Stimulated activated CD8-positive, alpha-beta memory T cell treated with anti-CD3 and anti-CD28 coated beads, Interleukin-15, amount 100 ng/mL, for 24 hours (primary cell): ENCODE results near the gene RNF212.
"Not testable (repeated sequence)": the region's sequence is repeated elsewhere in the genome, so short reads cannot be mapped to it uniquely, and the experiment has no call there.

Experiments
- DNase-seq: peaks from one replicate; pipeline ENCODE4 v3.0.0-alpha.2; 2020; ENCODE audit warnings: low read depth

RNF212 gene, protein sequence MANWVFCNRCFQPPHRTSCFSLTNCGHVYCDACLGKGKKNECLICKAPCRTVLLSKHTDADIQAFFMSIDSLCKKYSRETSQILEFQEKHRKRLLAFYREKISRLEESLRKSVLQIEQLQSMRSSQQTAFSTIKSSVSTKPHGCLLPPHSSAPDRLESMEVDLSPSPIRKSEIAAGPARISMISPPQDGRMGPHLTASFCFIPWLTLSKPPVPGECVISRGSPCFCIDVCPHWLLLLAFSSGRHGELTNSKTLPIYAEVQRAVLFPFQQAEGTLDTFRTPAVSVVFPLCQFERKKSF

DNA sequence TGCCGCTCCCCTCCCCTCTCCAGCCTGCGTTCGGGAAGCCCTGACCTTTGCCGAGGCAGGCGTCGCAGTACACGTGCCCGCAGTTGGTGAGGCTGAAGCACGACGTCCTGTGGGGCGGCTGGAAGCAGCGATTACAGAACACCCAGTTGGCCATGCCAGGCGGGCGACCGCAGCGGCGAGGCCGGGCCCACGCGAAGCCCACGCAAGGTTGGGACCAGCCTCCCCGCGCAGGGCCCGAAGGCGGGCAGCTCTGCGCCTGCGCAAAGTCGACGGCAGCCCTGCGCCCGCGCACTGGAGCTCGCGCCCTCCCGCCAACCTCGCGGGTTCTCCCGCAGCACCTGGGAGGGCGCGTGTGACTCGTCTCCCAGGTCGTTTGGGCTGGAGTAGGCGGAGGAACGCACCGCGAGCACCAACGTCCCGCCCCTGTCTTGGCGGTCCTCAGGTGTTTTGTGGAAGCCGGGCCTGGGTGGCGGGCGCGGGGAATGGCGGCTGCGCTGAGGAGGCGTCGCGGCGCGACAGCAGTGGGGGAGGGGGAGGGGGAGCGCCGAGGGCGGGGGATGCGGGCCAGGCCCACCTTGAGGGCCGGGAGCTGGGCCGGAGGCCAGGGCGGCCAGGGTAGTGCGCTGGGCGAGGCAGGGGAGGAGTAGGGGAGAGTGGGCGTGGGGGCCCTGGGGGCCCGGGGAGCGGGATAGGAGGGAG is at the start of gene RNF212:
TSS of gene RNF212 (minus strand) at position 254 of the 699 bp plus-strand sequence. CDS start at position 154, 100 bp downstream.
- peak; percentile 10 for DNase-seq

DNA sequence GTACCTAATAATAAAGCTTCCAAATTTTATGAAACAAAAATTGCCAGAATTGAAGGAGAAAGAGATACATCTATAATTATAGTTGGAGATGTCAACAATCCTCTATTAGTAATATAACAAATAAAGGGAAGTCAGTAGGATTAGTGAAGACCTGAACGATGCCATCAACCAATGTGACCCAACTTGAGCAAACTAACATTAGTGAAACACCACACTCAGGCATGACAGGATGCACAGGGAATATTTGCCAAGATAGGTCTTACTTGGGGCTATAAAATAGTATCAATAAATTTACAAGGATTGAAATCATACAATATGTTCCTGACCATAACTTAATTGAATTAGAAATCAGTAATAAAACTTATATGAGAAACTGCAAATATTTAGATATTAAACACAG is 47.0 kb upstream of the RNF212 start:
- DNase-seq = no peak

DNA sequence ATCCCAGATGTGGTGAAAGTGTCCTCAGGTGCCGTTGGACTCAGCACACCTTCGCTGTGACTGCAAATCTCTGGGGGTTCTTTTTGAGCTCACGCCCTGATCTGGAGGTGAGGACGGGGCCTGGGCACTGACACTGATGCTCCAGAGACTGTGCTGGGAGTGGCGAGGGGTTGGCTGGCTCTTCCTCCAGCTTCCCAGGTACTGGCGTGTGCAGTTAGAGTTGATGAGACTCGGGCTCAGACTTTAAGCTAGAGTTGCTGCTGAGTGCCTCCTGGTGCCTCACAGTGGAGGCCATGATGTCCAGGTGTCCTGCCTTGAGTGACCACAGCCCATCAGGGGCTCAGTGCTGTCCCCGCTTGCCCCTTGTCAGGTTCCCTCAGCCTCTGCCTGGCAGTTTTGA is 42.7 kb upstream of the RNF212 start:
- no peak for DNase-seq

DNA sequence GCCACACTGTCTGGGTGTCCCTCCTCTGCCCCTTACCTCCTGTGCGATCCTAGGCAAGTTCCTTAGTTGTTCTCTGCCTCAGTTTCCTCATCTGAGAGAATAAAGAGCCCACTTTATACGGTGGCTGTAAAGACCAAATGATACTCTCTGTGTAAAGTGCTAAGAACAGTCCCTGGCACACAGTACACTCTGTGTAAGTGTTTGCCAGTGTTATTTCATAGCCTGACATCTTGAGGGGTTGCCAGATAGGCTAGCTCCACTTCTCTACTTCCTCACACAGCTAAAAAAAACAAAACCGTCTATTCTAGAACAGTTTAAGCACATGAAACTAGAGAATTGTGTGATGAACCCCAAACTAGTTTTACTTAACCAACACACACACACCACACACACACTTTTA is 42.0 kb upstream of the RNF212 start:
- DNase-seq = no peak

DNA sequence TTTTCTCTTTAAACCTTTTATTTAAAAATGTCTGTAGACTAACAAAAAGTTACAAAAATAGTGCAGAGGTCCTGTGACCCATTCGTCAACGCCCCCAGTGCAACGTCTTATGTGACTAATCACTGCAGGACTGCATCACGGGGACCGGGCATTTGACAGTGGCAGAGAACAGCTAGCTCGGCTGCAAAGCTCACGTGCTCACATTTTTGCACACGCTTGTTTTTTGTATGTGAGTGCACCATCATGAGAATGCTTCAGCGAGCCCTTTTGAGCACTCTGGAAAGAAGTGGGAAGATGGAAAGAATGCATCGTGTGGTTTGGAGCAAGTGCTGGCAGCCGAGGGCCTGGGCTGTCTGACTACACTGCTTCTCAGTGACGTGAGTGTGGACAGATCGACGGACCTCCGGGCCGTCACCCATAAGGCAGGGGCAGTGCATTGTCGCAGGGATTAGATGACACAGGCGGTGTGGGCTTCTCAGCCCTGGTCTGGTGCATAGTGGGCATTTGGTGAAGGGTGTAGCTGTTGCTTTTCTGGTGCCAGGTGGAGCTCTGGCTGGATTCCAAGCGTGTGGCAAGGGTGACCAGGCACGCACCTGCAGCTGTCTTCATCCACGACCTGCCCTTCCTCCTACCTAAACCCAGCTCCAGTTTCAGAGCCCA is 41.3 kb upstream of the RNF212 start:
- no peak for DNase-seq

DNA sequence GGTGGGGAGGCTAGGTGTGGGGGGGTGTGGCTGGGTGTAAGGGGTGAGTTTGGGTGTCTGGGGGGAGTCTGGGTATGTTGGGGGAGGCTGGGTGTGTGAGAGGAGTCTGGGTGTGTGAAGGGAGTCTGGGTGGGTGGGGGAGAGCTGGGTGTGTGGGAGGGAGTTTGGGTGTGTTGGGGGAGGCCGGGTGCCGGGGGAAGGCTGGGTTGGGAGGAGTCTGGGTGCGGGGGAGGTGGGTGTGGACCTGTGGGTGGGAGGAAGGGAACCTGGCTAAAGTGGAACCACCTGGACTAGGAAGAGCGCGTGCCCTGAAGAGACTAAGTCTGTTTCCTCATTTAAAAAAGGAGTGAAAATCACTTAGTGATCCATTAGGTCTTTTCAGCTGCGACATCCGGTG is 40.8 kb upstream of the RNF212 start:
- no peak for DNase-seq

DNA sequence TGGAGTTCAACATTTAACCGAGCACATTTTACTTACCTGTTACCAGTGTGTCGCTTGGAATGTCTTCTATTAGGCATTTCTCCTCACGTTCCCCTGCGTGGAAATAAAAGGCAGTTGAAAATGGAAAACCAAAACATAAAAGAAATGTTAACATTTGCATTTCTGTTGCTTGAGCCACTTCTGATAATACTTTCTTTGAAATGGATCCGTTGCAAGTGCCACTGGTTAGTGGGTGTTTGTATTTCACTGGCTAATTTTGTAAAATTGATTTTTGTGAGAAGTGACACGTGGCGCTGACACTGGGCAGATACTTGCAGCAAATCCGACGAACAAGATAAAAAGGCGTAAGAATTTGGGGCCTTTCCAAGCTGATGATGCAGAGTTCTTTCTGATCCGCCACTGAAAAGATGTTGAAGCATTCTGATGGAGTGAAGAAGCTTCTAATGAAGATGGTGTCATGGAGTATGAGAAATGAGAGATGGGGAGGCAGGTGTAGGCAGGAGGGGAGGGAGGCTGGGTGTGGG is 40.3 kb upstream of the RNF212 start:
- DNase-seq = no peak

DNA sequence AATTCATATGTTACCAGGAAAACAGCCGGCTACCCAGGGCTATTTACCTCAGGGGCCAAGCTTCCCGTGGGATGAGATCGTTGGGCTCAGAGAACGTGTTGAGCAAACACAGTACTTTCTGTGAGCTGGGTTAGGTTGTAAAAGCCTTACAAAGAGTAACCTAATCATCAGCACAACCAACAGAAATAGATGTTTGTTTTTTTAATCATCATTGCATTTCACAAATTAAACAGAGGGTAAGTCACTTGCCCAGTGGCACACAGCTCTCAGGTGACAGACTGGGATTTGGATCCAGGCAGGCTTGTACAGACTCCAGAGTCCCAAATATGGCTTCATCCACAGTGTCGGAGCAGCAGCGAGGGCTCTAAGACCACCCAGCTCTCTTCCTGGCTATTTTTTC is 38.9 kb upstream of the RNF212 start:
- no peak for DNase-seq

DNA sequence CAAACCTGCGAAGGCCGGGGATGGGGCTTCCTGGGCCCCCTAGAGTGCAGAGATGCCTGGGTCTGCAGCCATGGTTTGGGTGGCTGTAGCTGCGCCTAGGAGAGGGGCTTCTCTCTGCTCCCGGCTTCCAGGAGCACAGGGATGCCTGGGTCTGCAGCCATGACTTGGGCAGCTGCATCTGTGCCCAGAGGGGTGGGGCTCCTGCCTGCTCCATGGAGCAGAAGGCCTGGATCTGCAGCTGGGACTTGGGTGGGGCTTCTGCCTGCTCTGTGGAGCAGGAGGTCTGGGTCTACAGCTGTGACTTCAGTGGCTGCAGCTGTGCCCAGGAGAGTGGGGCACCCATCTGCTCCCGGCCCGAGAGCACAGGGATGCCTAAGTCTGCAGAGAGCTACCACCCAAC is 38.2 kb upstream of the RNF212 start:
- DNase-seq = no peak

DNA sequence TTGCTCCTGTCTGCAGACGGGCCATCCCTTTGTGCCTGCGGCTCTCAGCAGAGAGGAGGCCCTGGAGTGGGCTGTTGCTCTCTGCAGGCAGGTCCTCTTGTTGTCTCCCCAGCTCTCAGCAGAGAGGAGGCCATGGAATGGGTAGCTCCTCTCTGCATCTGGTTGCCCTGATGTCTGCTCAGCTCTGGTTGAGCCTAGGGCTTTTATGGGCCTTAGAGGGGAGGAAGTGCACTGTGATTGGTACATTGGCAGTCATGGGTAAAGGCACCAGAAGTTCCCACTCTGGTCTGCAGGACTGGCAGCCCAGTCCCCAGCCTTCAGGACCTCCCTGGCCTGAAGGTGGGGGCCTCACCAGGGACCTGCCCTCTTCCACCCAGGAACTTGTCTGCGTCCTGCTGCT is 37.5 kb upstream of the RNF212 start:
- no peak for DNase-seq

DNA sequence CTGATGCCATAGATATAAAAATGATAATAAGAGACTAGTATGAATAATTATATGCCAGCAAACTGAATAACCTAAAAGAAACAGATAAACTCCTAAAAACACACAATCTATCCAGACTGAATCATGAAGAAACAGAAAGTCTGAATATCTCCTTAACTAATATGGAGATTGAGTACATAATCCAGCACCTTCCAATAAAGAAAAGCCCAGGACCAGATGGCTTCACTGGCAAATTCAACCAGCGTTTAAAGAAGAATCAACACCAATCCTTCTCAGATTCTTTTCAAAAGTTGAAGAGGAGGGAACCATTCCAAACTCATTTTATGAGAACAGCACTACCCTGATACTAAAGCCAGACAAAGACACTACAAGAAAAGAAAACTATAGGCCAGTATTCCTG is 26.5 kb upstream of the RNF212 start:
- DNase-seq = no peak

DNA sequence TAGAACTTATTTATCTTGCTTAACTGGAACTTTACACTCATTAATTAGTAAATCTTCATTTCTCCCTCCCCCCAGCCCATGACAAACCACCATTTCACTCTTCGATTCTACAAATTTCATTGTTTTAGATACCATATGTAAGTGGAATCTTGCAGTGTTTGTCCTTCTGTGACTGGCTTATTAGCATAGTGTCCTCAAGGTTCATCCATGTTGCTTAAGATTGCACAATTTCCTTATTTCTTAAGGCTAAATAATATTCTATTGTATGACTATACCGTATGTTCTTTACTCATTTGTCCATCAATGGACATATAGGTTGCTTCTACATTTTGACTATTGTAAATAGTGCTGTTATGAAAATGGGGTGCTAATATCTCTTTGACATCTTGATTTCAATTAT is 24.5 kb upstream of the RNF212 start:
- DNase-seq = no peak

DNA sequence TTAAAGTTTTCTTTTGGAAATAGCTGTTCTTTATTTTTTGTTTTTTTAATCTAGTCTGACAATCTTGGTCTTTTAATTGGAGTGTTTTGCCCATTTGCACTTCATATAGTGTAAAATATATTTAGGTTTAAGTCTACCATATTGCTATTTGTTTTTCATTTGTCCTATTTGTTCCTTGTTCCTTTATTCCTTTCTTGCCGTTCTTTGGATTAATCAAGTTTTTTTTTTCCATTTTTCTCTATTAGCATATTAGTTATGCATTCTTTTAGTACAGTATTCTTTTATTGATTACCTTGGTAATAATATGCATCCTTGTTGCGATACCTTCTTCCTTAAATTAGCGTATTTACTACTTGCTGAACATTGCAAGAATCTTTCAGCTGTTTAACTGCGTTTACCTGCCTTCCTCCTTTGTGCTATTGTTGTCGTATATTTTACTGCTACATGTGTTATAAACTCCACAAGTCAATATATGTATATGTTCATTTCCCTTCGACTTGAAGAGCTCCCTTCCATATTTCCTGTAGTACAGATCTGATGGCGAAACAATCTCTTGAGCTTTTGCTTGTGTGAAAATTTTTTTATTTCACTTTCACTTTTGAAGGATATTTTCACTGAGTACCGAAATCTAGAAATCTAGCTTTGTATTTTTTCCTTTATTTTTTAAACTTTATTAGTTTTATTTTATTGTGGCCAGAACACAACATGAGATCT is 23.9 kb upstream of the RNF212 start:
- no peak for DNase-seq

DNA sequence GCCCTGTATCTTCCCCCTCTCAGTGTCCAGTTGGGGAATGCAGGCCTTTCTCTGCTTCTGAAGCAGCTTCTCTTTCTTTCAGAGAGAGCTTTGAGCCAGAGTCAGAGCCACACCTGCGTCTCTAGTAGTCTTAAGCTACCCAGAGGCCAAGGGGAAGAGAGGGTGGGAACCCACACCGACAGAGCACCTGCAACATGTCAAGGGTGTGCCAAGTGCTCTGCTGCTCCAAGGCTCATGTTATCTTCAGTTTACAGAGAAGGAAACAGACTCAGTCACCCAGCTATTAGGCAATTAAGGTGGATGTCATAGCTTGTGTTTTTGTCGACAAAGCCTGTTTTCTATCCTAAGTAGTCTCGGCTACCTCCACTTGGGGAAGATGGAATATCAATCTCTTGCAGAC is 22.7 kb upstream of the RNF212 start:
- no peak for DNase-seq

DNA sequence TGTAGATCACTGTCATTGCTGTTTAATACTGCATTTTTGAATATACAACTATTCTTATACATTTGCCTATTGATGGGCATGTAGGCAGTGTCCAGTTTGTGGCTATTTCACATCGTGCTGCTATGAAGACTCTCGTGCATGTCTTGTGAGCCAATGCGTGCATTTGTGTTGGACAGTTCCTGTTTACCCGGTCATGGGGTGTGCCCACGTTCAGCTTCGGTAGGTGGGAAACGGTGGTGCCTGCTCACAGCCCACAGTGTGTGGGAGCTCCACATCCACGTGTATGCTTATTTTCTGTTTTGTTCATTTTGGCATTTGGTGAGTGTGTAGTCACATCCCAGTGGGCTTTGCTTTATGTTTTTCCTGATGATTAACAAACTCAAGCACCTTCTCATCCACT is 19.7 kb upstream of the RNF212 start:
- DNase-seq = no peak

DNA sequence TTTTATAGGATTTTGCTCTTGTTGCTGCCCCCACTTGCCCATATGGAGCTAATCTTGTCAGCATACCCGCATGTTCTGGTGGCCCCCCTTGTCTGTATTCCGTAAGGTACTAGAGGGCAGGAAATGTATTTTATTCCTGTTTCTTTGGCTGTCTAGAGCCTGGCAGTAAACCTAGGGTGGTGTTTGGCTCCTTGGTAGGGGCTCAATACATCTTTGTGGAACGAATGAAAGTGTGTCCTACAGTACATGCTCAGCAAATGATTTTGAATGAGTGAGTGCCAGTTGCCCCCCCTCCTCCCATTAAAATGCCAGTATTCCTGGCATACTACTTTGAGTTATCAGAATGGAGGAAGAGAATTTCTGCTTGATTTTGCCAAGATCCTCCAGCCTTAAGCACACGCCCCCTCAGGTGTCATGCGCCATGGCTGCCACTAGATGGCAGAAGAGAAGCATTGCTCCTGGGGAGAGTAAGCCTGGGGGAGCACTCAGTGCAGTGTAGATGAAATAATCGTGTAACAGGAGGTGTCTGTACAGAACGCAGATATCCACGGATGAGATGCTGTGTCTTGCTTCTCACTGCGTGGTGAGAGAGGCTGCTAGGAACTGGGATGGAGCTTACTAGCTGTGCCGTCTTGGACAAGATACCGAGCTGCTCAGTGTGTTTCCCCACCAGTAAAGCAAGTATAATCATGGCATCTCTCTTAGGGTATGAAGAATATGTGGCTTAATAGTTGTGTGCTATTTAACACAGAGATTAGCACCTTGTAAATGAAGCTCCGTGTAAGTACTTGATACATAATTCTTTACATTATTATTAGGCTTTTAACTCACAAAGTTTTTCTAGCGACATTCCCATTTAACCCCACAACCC is 17.2 kb upstream of the RNF212 start:
- peak; percentile 33 for DNase-seq

DNA sequence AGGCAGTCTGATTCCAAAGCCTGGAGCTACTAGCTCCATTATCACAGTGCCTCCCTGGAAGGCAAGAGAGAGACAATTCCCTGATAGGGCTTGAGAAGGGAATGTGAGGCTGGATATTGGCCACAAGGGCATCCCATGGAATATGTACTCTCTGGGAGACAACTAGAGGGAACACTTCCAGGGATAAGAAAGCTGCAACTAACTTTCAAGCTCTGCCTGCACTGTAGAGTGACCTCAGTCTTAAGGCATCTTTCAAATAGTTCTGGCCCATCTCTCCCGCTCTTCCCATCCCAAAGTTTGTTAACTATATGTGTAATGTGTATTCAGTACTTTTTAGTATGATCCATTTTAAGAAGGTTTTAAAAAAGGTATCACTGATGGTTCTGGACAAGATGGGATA is 13.1 kb upstream of the RNF212 start:
- no peak for DNase-seq

DNA sequence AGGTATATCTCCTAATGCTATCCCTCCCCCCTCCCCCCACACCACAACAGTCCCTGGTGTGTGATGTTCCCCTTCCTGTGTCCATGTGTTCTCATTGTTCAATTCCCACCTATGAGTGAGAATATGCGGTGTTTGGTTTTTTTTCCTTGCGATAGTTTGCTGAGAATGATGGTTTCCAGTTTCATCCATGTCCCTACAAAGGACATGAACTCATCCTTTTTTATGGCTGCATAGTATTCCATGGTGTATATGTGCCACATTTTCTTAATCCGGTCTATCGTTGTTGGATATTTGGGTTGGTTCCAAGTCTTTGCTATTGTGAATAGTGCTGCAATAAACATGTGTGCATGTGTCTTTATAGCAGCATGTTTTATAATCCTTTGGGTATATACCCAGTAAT is 12.1 kb upstream of the RNF212 start:
- not testable (repeated sequence) for DNase-seq

DNA sequence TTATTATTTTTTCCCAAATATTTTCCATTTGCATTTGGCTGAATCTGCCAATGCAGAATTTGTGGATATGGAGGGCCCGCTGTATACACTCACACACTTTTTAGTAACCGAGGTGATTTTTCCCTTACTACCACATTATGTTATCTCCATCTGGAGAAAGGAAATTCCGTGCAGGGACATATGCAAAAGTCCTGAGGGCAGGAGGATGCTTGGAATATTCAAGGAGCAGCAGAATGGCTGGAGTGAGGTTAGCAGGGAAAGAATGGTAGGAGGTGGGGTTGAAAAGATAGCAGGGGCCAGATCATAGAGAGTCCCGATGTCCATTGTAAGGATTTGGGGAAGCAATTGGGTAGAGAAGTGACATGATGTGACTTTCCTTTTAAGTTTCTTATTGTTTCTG is 11.5 kb upstream of the RNF212 start:
- DNase-seq = no peak

DNA sequence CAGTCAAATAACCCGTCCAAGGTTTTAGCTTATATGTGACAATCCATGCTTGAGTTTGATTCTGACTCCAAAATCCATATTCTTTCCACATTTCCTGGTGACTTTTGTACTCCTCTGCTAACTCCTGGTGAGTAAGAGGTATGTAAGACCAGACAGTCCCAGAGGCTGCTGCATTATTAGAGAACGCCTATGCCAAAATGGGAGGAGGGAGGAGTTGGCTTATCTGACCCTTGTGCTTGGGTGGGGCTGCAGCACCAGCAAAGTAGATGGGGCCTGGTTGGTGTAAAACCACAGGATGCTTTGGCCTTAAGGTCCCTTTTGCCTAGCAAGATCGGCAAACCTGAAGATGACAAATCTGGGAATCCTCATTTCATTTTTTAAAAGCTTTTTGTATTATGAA is 9.1 kb upstream of the RNF212 start:
- DNase-seq = no peak

DNA sequence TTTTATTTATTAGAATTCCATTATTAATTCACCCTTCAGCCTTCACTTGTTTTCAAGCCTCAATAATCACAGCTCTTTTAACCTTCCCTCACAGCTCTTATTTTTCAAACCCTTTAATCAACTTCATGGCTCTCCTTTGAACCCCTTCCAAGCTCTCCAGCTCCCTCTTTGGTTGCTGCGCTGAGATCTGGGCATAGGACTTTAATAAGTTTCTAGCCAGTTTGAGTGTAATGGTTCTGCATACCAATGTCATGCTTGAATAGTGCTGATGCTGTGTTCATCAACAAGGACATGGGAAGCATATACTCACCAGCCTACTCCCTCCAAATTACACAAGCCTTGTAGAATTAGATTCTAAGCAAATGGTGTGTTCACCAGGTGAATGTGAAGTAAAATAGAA is 3.5 kb upstream of the RNF212 start:
- DNase-seq = no peak
